ENCODE measurements around the gene FILIP1. TPM values are rescaled to one million over a fixed set of nuclear protein-coding genes. Genes with fewer than 3 reads are reported as not detected.

FILIP1 gene
- total and polyA plus RNA-seq, 2 of the 8 experiments (the other 6 are each of a cell fraction or from before 2014, with no cell fraction given) = 2.4 to 5.7 TPM

DNA sequence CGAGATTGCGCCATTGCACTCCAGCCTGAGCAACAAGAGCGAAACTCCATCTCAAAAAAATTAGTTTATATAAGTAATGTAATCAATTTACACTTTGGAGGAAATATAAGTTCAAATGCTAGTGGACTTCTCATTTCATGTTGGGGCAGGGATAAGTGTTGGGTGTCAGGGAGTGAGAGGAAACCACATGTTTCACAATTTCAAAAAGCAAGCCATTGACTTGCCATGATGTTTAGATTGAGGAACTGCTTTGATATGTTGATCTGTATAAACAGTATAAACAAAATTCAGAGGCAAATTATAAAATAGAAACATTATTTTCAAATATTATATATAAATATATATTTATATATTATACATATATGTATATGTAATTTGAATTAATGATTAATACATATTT is 42.7 kb downstream of the FILIP1 start:
- 88% methylated on average over 3 of the region's 3 CpGs; no CpG with 5 or more reads in 1 of the 2 experiments for WGBS, 2 experiments (ENCODE audit: extremely low coverage in 1 of 2, insufficient coverage in 1 of 2, insufficient read length in 1 of 2, insufficient replicate concordance in 2 of 2, low coverage in 1 of 2, low lambda C conversion rate in 2 of 2, missing lambda C conversion rate in 1 of 2)

More for the DNA sequence above, 42.7 kb downstream of the FILIP1 start:
- FAIRE-seq = no peak
- ChIA-PET POLR2A (ENCODE audit: partially characterized antibody) (no interaction called here), CTCF (ENCODE audit: partially characterized antibody) (no interaction called here)
- peaks cover 0 to 2% (median 0%) of the 10 kb centered on the region in 4 experiments; a peak in 1 of 7 replicates for H3K4me1 ChIP-seq (replicated peaks in 1 of 4; ENCODE audit: control insufficient read depth in 3 of 4, insufficient read depth in 4 of 4, low read length in 3 of 4)
- H2BK120ac ChIP-seq (replicated peaks; ENCODE audit: low read depth, low read length) = no peak overlapping the region
- no peak overlapping the region for H3K4ac ChIP-seq (replicated peaks; ENCODE audit: insufficient read length, low read depth, low read length)
- H4K91ac ChIP-seq (replicated peaks; ENCODE audit: insufficient read length, low read length) = no peak overlapping the region
- H2BK15ac ChIP-seq (ENCODE audit: low read length) = no peak overlapping the region
- no peaks in the 10 kb centered on the region for H3K79me2 ChIP-seq (ENCODE audit: control insufficient read depth in 1 of 2, insufficient read depth in 2 of 2, low read length in 2 of 2)
- H3K18ac ChIP-seq (ENCODE audit: extremely low read depth, low read length) = no peak overlapping the region
- H4K8ac ChIP-seq (ENCODE audit: extremely low read depth, insufficient read depth, low read length) = no peak overlapping the region
- H3K23ac ChIP-seq (ENCODE audit: insufficient read length) = no peak overlapping the region
- H3K36me3 ChIP-seq (ENCODE audit: control insufficient read depth in 2 of 4, insufficient read depth in 4 of 4, low read length in 3 of 4) = no peaks in the 10 kb centered on the region
- H3K9ac ChIP-seq (replicated peaks in 1 of 4; ENCODE audit: extremely low read depth in 1 of 4, low read depth in 3 of 4, low read length in 3 of 4) = no peak overlapping the region
- H3K4me2 ChIP-seq (ENCODE audit: insufficient read depth in 1 of 2, low read depth in 2 of 2, low read length in 2 of 2) = no peak overlapping the region
- no peaks in the 10 kb centered on the region for H4K20me1 ChIP-seq (replicated peaks in 1 of 2; ENCODE audit: control insufficient read depth in 1 of 2, insufficient read depth in 2 of 2, low read length in 2 of 2)
- no peak for DNase-seq (ENCODE audit: low read depth in 1 of 2, low spot score in 2 of 2)
- H3K4me3 ChIP-seq (ENCODE audit: extremely low read depth in 1 of 4, insufficient read depth in 2 of 4, low read depth in 3 of 4, low read length in 4 of 4) = no peak overlapping the region
- H3K79me1 ChIP-seq (ENCODE audit: low read depth, low read length) = no peaks in the 10 kb centered on the region
- no peak overlapping the region for H2AK5ac ChIP-seq (ENCODE audit: low read depth, low read length)
- no peak overlapping the region for H2BK20ac ChIP-seq (ENCODE audit: low read length)
- H3K9me3 ChIP-seq (ENCODE audit: insufficient read depth in 2 of 2, low read depth in 1 of 2, low read length in 1 of 2) = no peaks in the 10 kb centered on the region
- H3K56ac ChIP-seq (replicated peaks; ENCODE audit: insufficient read length, low read depth, low read length) = no peak overlapping the region
- no peak overlapping the region for H2AFZ ChIP-seq (ENCODE audit: low read length)
- no peaks in the 10 kb centered on the region for H3K27me3 ChIP-seq (replicated peaks in 1 of 4; ENCODE audit: control insufficient read depth in 3 of 4, extremely low read depth in 1 of 4, insufficient read depth in 3 of 4, low read length in 3 of 4)
- H2BK5ac ChIP-seq (ENCODE audit: low read depth, low read length) = no peak overlapping the region
- no peak overlapping the region for H3K14ac ChIP-seq (ENCODE audit: insufficient read length)
- no peak overlapping the region for H3K27ac ChIP-seq (ENCODE audit: low read depth, low read length)
- H3K23me2 ChIP-seq (ENCODE audit: low read depth, low read length) = no peaks in the 10 kb centered on the region; the same call in 1 of the 2 replicates
- no peak overlapping the region for H4K5ac ChIP-seq (ENCODE audit: insufficient read length, low read depth, low read length)
- no peak overlapping the region for H2BK12ac ChIP-seq (ENCODE audit: low read depth, low read length)
- no peak for TF ChIP-seq ATF2 (IDR thresholded peaks at IDR 0.05; ENCODE audit: low read length)

Measured in H1 (cell line).